A549 (cell line): Measurements from ENCODE around the gene OR8G5. TPM values are rescaled to one million over a fixed set of nuclear protein-coding genes. Genes with fewer than 3 reads are reported as not detected.

ENCODE experiments used
- ATAC-seq, 2 experiments: fragments of 200-7000 bp in 1 of 2; fragments of >200 bp in 1 of 2; cut with Nextera tagmentation in 1 of 2; cut with Tn5 transposase in 1 of 2; 3 replicates each; pipeline versions ENCODE4 v1.8.0 to v1.9.1; 2018 to 2020; ENCODE audit warnings: mild to moderate bottlenecking in 1 of 2, moderate library complexity in 1 of 2
- CTCF ChIA-PET: fragments of 300-600 bp; sonication (Branson Sonifier 250); formaldehyde crosslinking; extraction: SDS; loops from one replicate; lab custom pipeline; 2021; ENCODE audit warnings: antibody characterized with exemption, inconsistent platforms; lab: Yijun Ruan, JAX
- POLR2A ChIA-PET: fragments of 350-600 bp; formaldehyde crosslinking; extraction: SDS; loops from one replicate; lab custom pipeline; 2021; ENCODE audit warnings: antibody characterized with exemption, inconsistent platforms; lab: Yijun Ruan, JAX
- DNase-seq, 2 experiments: peaks; one replicate each; pipeline versions ENCODE4 v3.0.0 to v3.0.0-alpha.2; 2011 to 2016; ENCODE audit warnings: low read depth in 1 of 2, low spot score in 1 of 2
- FAIRE-seq: peaks from 2 replicates; lab custom pipeline; 2011; peaks lifted over from hg19 to GRCh38; lab: Jason Lieb, UNC
- H3K27ac ChIP-seq, 2 experiments: fragments of >200 bp; sonication (Bioruptor Twin); formaldehyde crosslinking; 3 replicates each; pipeline ENCODE4 v1.5.1; 2016 to 2017
- H3K4me1 ChIP-seq: fragments of >200 bp; sonication (Bioruptor Twin); formaldehyde crosslinking; 3 replicates; pipeline ENCODE4 v1.6.1; 2016
- H3K4me2 ChIP-seq: fragments of >200 bp; sonication (Bioruptor Twin); formaldehyde crosslinking; 3 replicates; pipeline ENCODE4 v1.6.1; 2016
- H3K4me3 ChIP-seq: fragments of >200 bp; sonication (Bioruptor Twin); formaldehyde crosslinking; 3 replicates; pipeline ENCODE4 v1.5.1; 2016
- H3K9me3 ChIP-seq: fragments of >200 bp; sonication (Bioruptor Twin); formaldehyde crosslinking; 3 replicates; pipeline ENCODE4 v1.6.1; 2016
- ATOH8 ChIP-seq: fragments of 250-450 bp; sonication (Bioruptor Pico); IDR thresholded peaks from 2 replicates; pipeline ENCODE4 v1.5.0; 2020; ENCODE audit warnings: low read depth, mild to moderate bottlenecking, moderate library complexity
- BCL3 ChIP-seq: fragments of >200 bp; sonication (Bioruptor Twin); formaldehyde crosslinking; IDR thresholded peaks from 3 replicates; pipeline ENCODE4 v1.6.1; 2016
- CBX2 ChIP-seq: fragments of 200-600 bp; sonication (generic); IDR thresholded peaks from 2 replicates; pipeline ENCODE4 v1.6.1; 2016; ENCODE audit warnings: low read depth, mild to moderate bottlenecking, borderline replicate concordance
- CTCF ChIP-seq: fragments of >200 bp; sonication (Bioruptor Twin); formaldehyde crosslinking; IDR thresholded peaks from 3 replicates; pipeline ENCODE4 v1.5.1; 2016
- ELK1 ChIP-seq: fragments of 150-350 bp; IDR thresholded peaks from 2 replicates; pipeline ENCODE4 v1.6.1; 2014; ENCODE audit warnings: low read depth, mild to moderate bottlenecking, low read length
- EP300 ChIP-seq, 2 experiments: fragments of >200 bp; sonication (Bioruptor Twin); formaldehyde crosslinking; IDR thresholded peaks; 2 replicates in 1 of 2; 3 replicates in 1 of 2; pipeline ENCODE4 v1.6.1; 2016 to 2017
- ESRRA ChIP-seq: fragments of 150-350 bp; IDR thresholded peaks from 2 replicates; pipeline ENCODE4 v1.6.1; 2014; ENCODE audit warnings: mild to moderate bottlenecking, low read length, borderline replicate concordance
- FOSL2 ChIP-seq, 2 experiments: fragments of 450-650 bp in 1 of 2; fragments of >200 bp in 1 of 2; sonication (Bioruptor Twin) in 1 of 2; formaldehyde crosslinking; IDR thresholded peaks; 2 replicates each; pipeline versions ENCODE4 v1.5.0 to v1.6.1; 2016 to 2020; ENCODE audit warnings: mild to moderate bottlenecking in 1 of 2, moderate library complexity in 1 of 2
- HES2 ChIP-seq: fragments of >200 bp; sonication (Bioruptor Twin); formaldehyde crosslinking; IDR thresholded peaks from 2 replicates; pipeline ENCODE4 v1.6.1; 2016
- HOXB13 ChIP-seq: fragments of 250-450 bp; sonication (Bioruptor Pico); IDR thresholded peaks from 2 replicates; pipeline ENCODE4 v1.5.0; 2020; ENCODE audit warnings: low read depth, mild to moderate bottlenecking, moderate library complexity
- HOXB5 ChIP-seq: fragments of 250-450 bp; sonication (Bioruptor Pico); IDR thresholded peaks from 2 replicates; pipeline ENCODE4 v1.5.0; 2020; ENCODE audit warnings: mild to moderate bottlenecking, moderate library complexity
- JUN ChIP-seq, 2 experiments: fragments of >200 bp; sonication (Bioruptor Twin); formaldehyde crosslinking; IDR thresholded peaks; 2 replicates in 1 of 2; 3 replicates in 1 of 2; pipeline ENCODE4 v1.6.1; 2016 to 2017
- KDM1A ChIP-seq: fragments of 200-600 bp; sonication (generic); IDR thresholded peaks from 2 replicates; pipeline ENCODE4 v1.6.1; 2016; ENCODE audit warnings: low read depth, mild to moderate bottlenecking
- KDM5A ChIP-seq: fragments of 200-600 bp; sonication (generic); IDR thresholded peaks from 2 replicates; pipeline ENCODE4 v1.6.1; 2016; ENCODE audit warnings: antibody characterized with exemption, mild to moderate bottlenecking
- NR3C1 ChIP-seq: fragments of >200 bp; sonication (Bioruptor Twin); formaldehyde crosslinking; IDR thresholded peaks from 3 replicates; pipeline ENCODE4 v1.6.1; 2017
- PHF8 ChIP-seq: fragments of 200-600 bp; sonication (generic); IDR thresholded peaks from 2 replicates; pipeline ENCODE4 v1.6.1; 2016; ENCODE audit warnings: low read depth, mild to moderate bottlenecking, antibody characterized with exemption, moderate library complexity, borderline replicate concordance
- RARB ChIP-seq: fragments of 250-450 bp; sonication (Bioruptor Pico); IDR thresholded peaks from 2 replicates; pipeline ENCODE4 v1.8.0; 2021; ENCODE audit warnings: mild to moderate bottlenecking, moderate library complexity
- REST ChIP-seq: fragments of 200-600 bp; sonication (generic); IDR thresholded peaks from 2 replicates; pipeline ENCODE4 v1.6.1; 2016; ENCODE audit warnings: antibody characterized with exemption, mild to moderate bottlenecking, moderate library complexity
- SMC3 ChIP-seq: fragments of >200 bp; sonication (Bioruptor Twin); formaldehyde crosslinking; IDR thresholded peaks from 3 replicates; pipeline ENCODE4 v1.6.1; 2018; ENCODE audit warnings: inconsistent platforms
- ZC3H11A ChIP-seq: fragments of 450-650 bp; IDR thresholded peaks from 2 replicates; pipeline ENCODE4 v1.6.1; 2014; ENCODE audit warnings: antibody characterized with exemption, mild to moderate bottlenecking
- ZFP36 ChIP-seq: fragments of 450-650 bp; IDR thresholded peaks from 2 replicates; pipeline ENCODE4 v1.6.1; 2014; ENCODE audit warnings: borderline replicate concordance; ENCODE audit not compliant: partially characterized antibody
- WGBS: methylation state at CpG from one replicate; pipeline ENCODE4 v1.1.6; 2017; ENCODE audit errors: missing lambda C conversion rate; 5-methylcytosine and 5-hydroxymethylcytosine counted together
- polyA minus RNA-seq: library from RNA; depleted of rRNA, polyadenylated mRNA; stranded (reverse); fragments of >200 nt; gene quantifications from 2 replicates; pipeline ENCODE4 v1.2.3, GENCODE V29; 2011; rRNA and poly(A)+ RNA removed
- polyA plus RNA-seq, 4 experiments: library from polyadenylated mRNA; depleted of rRNA in 3 of 4; stranded (reverse); fragments of >200 nt; fragmentation: RNase III in 1 of 4; extraction: RNeasy Plus Mini Kit Qiagen cat#74134 plus additional on column Dnase treatment in 1 of 4; gene quantifications; 2 replicates in 3 of 4; 3 replicates in 1 of 4; pipeline ENCODE4 v1.2.3, GENCODE V29; 2011 to 2017

OR8G5 gene
- not detected in 2 replicates for polyA plus RNA-seq (2011; rRNA removed)
- polyA plus RNA-seq (2012; cell fraction: cytosol; rRNA removed) = not detected in 2 replicates
- not detected in 2 replicates for polyA plus RNA-seq (2012; cell fraction: nucleus; rRNA removed)
- polyA plus RNA-seq (2017; fragmentation: RNase III; extraction: RNeasy Plus Mini Kit Qiagen cat#74134 plus additional on column Dnase treatment) = not detected in 3 replicates
- polyA minus RNA-seq = not detected in 2 replicates

- H3K4me3 ChIP-seq = no peak within 1 kb of the TSS
- no peak for ATAC-seq
- H3K27ac ChIP-seq = no peak within 1 kb of the TSS
- POLR2A ChIA-PET = no interaction called here
- no peaks in the 10 kb centered on the region for H3K9me3 ChIP-seq
- WGBS = 3% methylated on average over 4 of the region's 4 CpGs
- no peak within 1 kb of the TSS for H3K4me2 ChIP-seq
- TF ChIP-seq HOXB5 (CRISPR knock-in tag) (no peak), ESRRA (no peak), EP300 (IDR thresholded peaks at IDR 0.05) (no peak), RARB (no peak), NR3C1 (no peak), ELK1 (no peak), ATOH8 (no peak), HOXB13 (CRISPR knock-in tag) (no peak), FOSL2 (IDR thresholded peaks at IDR 0.05) (no peak), FOSL2 (CRISPR knock-in tag; IDR thresholded peaks at IDR 0.05) (no peak), JUN (IDR thresholded peaks at IDR 0.05) (no peak), CBX2 (no peak), SMC3 (no peak), CTCF (no peak), PHF8 (no peak)
- TF ChIP-seq, all 56 proteins: peak for 0
- DNase-seq (no peak), FAIRE-seq (no peak)
- H3K4me1 ChIP-seq = no peaks in the 10 kb centered on the region
- CTCF ChIA-PET = no interaction called here
Observed at GRCh38 chr11:124256076-124256475, at the start of gene OR8G5. Gene OR8G5, plus strand, starts transcription at chr11:124256376. Its CDS starts 8,556 bp downstream, at chr11:124264932.

- 33% methylated on average over 6 of the region's 6 CpGs for WGBS
- DNase-seq (no peak), ATAC-seq (no peak), FAIRE-seq (no peak)
- Histone ChIP-seq H3K9me3 (no peaks in the 10 kb centered on the region), H3K4me3 (no peak overlapping the region), H3K4me1 (no peaks in the 10 kb centered on the region), H3K27ac (no peak overlapping the region), H3K4me2 (no peak overlapping the region)
- TF ChIP-seq HES2 (no peak), CTCF (no peak), FOSL2 (IDR thresholded peaks at IDR 0.05) (no peak), FOSL2 (CRISPR knock-in tag; IDR thresholded peaks at IDR 0.05) (no peak), ZC3H11A (no peak), KDM1A (no peak), ZFP36 (no peak), KDM5A (no peak), REST (no peak), BCL3 (no peak)
- ChIA-PET POLR2A (no interaction called here), CTCF (no interaction called here)
Observed at GRCh38 chr11:124207102-124207792, 48.9 kb upstream of the OR8G5 start.
